ENCODE results near the gene RTCA.
"Not testable (repeated sequence)": the region's sequence is repeated elsewhere in the genome, so short reads cannot be mapped to it uniquely, and the experiment has no call there.

RTCA gene

DNA sequence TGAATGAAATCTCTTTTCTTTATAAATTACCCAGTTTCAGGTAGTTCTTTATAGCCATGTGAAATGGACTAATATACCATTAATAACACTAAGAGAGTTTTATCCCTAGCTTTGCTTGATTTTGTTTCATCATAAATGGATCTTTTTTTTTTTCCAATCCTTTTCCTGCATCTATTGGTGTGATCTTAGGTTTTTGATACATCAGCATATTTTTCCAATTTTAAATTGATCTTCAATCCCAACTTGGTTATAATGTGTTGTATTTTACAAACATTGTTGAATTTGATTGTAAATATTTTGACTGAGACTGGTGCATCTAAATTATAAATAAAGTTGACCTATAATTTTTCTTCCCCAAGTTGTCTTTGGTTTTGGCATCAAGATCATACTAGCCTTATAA lies 4.3 kb upstream of the RTCA start:
- no peak for DNase-seq (ENCODE audit: low spot score)

DNA sequence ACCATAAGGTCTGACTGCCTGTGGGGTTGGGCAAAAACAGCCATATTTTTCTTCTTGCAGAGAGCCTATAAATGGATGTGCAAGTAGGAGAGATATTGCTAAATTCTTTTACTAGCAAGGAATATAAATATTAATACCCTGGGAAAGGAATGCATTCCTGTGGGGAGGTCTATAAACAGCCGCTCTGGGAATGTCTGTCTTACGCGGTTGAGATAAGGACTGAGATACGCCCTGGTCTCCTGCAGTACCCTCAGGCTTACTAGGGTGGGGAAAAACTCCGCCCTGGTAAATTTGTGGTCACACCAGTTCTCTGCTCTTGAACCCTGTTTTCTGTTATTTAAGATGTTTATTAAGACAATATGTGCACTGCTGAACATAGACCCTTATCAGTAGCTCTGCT lies 1.9 kb upstream of the RTCA start:
- not testable (repeated sequence) for DNase-seq (ENCODE audit: low spot score)

DNA sequence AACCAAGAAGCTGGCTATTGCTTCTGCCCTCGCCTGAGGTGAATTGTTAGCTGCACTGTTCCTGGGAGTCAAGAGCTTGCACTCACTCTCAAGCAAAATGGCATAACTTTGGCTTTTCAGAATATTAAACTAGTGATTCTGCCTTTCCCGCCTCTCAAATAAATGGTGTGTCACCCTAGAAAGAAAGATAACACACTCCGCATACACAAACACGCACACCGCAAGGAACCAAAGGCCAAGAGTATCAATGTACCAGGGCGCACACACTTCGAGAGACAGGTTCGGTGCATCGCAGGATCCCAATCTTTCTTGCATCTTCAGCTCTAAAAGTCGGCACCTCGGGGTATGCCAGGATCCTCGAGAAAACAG lies 470 bp upstream of the RTCA start:
- DNase-seq (ENCODE audit: low spot score), result no peak

DNA sequence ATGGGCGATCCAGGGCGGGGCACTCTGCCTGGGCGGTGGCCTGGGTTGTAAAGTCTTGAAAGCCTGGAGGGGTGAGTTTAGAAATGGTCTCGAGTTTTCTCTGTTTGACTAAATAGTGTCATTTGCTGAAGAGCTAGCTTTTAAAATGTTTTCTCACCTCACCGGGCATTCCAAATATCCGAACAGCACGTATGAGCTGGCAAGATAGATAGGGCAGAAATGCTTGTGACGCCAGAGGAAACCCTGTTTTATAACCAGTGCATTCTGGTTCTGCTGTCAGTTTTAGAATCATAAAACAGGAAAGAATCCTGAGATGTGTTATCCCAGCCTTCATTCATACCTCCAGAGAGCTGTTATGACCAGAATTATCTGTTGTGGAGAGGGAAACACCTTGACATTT lies 725 bp downstream of the RTCA start:
- no peak for DNase-seq (ENCODE audit: low spot score)

GRCh38 chr1:100267284-100267683 lies 1.3 kb downstream of the RTCA start:
- no peak for DNase-seq (ENCODE audit: low spot score)

- no peak for DNase-seq (ENCODE audit: low spot score)
These were observed 2.2 kb downstream of the RTCA start for GRCh38 chr1:100268202-100268601.

- no peak for DNase-seq (ENCODE audit: low spot score)
These were observed 11.8 kb downstream of the RTCA start for GRCh38 chr1:100277866-100278265.

DNA sequence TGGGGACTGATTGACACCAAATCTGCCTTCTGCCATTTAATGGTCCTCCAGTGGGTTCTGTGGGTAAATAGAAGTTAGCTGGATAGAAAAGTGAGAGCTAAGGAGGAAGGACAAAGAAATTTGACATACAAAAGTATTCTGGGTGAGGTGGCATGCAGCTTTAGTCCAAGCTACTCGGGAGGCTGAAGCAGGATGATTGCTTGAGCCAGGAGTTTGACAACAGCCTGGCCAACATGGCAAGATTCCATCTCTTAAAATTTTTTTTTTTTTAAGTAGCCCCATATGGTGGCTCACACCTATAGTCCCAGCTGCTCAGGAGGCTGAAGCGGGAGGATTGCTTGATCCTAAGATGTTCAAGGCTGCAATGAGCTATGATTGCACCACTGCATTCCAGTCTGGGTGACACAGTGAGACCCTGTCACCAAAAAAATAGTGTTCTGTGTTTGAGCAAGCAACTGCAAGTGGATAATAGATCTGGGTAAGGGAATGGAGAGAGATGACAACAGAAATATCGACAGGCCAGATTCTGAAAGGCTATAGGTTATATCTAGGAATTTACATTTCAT lies 13.4 kb downstream of the RTCA start:
- DNase-seq (ENCODE audit: low spot score), result no peak

GRCh38 chr1:100279954-100280682 lies 14.1 kb downstream of the RTCA start:
- DNase-seq (ENCODE audit: low spot score), result no peak

DNA sequence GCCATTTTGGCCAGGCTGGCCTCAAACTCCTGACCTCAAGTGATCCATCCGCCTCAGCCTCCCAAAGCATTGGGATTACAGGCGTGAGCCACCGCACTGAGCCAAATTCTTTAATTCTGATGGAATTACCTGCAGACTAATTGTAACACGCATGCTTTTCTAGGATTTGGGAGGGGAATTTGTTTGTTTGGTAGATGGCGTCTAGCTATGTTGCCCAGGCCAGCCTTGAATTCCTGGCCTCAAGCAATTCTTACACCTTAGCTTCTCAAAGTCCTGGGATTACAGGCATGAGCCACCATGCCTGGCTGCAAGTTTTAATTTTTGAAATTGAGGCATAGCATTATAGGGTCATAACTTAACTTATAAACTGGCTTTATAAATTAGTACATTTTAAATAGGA lies 18.6 kb downstream of the RTCA start:
- no peak for DNase-seq (ENCODE audit: low spot score)

GRCh38 chr1:100287162-100287561 lies 21.1 kb downstream of the RTCA start:
- DNase-seq (ENCODE audit: low spot score), result no peak

DNA sequence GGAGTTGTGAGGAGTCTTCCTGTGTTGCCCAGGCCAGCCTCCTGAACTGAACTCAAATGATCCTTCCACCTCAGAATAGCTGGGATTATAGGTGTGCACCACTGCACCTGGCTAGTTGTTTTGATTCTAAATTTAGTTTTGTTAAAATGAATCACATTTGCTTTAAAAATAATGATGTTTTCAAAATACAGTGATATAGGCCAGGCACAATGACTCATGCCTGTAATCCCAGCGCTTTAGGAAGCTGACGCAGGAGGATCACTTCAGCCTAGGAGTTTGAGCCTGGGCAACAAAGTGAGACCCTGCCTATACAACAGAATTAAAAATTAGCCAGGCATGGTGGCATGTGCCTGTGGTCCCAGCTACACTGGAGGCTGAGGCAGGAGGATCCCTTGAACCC lies 24.3 kb downstream of the RTCA start:
- DNase-seq (ENCODE audit: low spot score), result peak; percentile 48

DNA sequence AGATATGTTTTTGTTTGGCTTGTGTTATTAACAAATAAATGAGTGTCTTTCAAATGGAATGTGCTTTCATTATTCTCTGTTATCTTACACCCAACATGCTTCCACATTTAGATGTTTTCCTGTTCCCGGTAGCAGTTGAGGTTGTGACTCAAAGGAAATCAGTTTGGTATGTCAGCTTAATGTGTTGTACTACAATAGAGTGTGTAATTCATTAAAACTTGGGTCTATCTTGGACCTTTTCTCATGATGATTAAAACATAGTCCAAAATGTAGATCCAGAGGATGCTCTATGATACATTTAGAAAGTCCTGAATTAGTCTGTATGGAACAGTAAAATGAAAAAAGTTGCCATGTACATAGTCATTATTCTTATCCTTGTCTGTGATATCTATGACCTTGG lies 26.7 kb downstream of the RTCA start:
- peak; percentile 91 for DNase-seq (ENCODE audit: low spot score)

- no peak for DNase-seq (ENCODE audit: low spot score)
These were observed 30.1 kb downstream of the RTCA start for GRCh38 chr1:100296140-100296539.

DNA sequence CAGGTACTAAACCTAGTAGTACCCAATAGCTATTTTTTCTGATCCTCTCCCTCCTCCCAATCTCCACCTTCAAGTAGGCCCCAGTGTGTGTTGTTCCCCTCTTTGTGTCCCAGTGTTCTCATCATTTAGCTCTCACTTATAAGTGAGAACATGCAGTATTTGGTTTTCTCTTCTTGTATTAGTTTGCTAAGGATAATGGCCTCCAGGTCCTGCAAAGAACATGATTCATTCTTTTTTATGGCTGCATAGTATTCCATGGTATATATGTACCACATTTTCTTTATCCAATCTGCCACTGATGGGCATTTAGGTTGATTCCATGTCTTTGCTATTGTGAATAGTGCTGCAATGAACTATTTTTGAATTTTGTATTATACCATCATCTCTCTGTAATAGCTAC lies 31.0 kb downstream of the RTCA start:
- DNase-seq (ENCODE audit: low spot score), result not testable (repeated sequence)

- DNase-seq (ENCODE audit: low spot score), result no peak
These were observed 32.5 kb downstream of the RTCA start for GRCh38 chr1:100298512-100298911.

DNA sequence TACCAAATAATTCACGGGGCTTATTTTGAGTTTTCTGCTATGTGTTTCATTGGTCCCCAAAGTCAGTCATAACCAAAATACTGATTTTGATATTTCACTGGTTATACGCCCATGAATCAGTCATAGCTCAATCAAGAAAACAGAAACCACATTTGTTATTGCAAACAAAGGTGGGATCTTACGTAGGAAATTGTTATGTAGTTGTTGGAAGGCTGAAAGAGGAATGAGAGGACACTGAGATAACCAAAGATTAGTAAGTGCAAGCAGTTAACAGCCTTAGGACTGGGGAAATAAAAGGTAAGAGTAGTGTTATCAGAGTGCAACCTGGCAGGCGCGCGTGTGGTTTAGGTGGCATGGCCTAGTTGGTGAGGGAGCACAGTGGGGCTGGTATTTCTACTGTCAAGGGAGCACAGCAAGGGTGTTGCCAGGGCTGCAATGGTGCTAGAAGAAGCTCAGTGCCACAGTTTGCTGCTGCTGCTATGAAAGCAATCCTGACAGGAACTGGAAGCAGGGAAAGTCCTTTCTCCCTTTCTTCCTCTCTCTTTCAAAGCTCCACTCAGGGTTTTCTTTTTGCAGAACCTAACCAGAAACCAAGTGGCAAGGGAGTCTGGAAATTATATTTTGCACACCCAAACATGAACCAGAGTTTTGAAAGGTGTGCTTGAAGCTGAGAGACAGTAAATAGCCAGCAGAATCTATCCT lies 33.7 kb downstream of the RTCA start:
- no peak for DNase-seq (ENCODE audit: low spot score)

DNA sequence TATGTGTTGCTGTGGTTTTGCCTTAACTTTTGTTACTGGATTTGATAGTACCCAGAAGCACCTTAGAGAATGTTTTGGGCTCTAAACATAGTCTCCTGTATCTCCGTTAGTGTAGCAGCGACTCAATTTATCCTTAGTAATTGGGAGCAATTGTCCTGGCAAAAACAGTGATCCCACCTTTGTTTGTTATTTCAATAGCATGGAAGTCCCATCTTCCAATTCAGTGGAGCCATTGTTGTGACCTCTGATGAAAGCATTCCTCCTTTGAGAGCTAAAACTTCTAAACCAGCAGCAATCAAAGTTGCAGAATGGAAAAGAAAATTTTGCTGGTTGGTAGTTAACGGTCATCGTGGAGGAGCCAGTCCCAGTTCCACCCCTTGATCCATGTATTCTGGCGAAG lies 34.7 kb downstream of the RTCA start:
- DNase-seq (ENCODE audit: low spot score), result no peak

DNA sequence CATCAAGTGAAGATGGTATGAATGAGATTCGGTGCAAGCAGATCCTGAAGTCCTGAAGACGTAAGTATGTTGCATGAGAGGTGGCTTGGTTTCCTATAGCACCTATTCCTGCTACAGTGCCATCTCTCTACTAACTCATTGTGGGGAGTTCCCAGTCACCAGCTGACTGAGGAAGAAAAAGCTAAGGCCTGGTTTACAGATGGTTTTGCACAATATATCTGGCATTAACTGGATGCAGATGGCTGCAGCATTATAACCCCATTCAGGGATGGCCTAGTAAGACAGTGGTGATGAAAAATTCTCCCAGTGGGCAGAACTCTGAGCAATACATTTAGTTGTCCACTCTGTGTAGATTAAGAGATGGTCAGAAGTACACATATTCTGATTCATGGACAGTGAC lies 36.7 kb downstream of the RTCA start:
- DNase-seq (ENCODE audit: low spot score), result no peak

DNA sequence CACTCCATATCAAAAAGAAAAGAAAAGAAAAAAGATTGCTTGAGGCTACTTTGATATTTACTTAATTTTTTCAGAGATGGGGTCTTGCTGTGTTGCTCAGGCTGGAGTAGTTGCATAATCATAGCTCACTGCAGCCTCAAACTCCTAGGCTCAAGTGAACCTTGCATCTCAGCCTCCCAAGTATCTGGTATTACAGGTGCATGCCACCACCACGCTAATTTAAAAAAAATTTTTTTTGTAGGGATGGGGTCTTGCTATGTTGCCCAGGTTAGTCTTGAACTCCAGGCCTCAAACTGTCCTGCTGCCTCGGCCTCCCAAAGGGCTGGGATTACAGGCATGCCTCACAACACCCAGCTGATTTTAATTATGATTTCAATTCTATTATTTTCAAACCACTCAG lies 38.2 kb downstream of the RTCA start:
- no peak for DNase-seq (ENCODE audit: low spot score)

- DNase-seq (ENCODE audit: low spot score), result no peak
These were observed 38.9 kb downstream of the RTCA start for GRCh38 chr1:100304921-100305320.

DNA sequence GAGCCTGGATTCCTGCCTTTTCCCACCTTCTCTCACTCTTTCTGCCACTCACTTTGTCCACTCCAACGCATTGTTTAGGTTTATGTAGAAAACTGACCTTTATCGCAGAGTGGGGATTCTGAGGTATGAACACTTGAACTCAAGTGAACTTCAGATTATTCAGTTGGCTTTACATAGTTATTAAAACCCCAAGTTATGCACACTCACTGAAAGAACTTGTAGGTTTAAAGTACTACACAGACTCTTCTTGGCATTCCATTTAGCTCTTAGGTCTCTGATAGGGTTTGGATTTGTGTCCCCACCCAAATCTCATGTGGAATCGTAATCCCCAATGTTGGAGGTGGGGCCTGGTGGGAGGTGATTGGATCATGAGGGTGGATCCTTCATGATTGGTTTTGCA lies 39.9 kb downstream of the RTCA start:
- DNase-seq (ENCODE audit: low spot score), result no peak

DNA sequence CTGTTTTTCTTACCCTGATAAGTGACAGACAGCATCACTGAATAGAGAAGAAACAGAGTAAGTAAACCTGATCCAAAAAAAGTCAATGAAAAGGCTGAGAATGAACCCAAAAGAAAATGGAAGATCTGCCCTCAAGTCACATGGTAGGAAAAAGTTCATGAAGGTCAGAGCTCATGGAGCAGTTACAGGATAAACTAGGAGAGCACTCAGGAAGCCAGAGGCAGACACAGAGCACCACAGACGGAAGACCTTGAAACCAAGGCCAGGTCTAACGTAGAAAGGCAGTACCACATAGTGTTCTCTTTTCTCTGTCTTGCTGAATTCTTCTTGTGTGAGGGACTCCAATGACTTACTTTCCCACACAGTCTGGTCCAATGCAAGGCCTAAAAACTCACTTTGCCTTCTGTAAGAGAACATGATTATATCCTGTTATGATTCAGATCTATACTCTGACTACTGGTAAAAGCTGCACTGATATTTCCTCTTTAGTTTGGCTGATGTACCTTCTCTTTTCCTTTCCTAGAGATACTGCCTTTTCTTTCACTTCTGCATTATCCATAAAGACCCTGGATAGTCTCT lies 40.8 kb downstream of the RTCA start:
- peak; percentile 18 for DNase-seq (ENCODE audit: low spot score)
